GM12892 (cell line): Measurements from ENCODE around the gene VASH2.

ENCODE experiments used
- DNase-seq: peaks from one replicate; pipeline ENCODE4 v3.0.0; 2011; ENCODE audit not compliant: insufficient read length
- FAIRE-seq: peaks from 2 replicates; lab custom pipeline; 2011; peaks lifted over from hg19 to GRCh38; lab: Jason Lieb, UNC
- POLR2A ChIP-seq: IDR thresholded peaks from 2 replicates; pipeline ENCODE4 v1.6.1; 2011; ENCODE audit warnings: low read depth, low read length, control low read depth
- POLR2AphosphoS5 ChIP-seq: IDR thresholded peaks from 2 replicates; pipeline ENCODE4 v1.6.1; 2011; ENCODE audit warnings: low read depth, low read length, control low read depth
- TAF1 ChIP-seq: IDR thresholded peaks from 2 replicates; pipeline ENCODE4 v1.6.1; 2011; ENCODE audit warnings: low read depth, mild to moderate bottlenecking, control low read depth, low read length, borderline replicate concordance

Gene VASH2

DNA sequence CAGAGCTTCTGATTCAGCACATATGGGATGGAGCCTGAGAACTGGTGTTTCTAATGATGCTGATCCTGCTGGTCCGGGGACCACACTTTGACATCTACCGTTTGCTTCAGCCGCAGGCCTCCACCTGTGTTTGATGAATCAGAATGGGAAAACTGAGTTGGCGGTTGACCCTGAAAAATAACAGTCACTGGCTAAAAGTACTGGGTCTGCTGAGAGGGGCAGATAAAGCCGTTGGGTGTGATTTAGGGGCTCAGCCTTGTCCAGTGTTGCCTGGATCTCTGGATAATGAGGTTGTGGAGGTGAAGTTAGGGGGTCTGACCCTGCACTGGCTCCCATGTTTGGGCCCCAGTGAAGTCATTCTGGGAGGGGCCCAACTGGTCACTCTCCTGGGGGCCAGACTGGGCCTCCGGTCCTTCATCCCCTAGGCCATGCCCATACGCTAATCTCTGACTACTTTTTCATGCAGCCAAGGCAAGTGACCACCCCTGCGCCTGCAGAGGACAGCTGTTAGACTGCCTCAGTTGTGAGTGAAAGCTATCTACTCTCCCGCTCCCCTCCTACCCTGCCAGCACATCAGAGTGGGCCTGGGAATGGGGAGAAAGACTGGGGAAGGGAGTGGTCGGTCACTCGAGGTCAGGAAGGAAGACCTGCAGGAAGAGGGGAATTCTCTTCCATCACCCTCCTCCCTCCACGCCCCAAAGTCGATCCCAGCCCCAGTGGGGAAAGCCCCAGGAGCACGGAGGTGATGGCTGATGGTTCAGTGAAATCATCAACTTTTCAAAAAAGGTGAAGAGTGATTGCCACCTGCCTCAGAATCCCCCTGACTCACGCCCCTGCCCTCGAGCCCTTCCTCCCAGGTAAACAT, 27.7 kb downstream of the VASH2 start:
- DNase-seq: no peak
- TF ChIP-seq POLR2A: peak; percentile 50; the same call in 1 of the 2 replicates
- no peak for TF ChIP-seq TAF1
- TF ChIP-seq POLR2AphosphoS5: peak; percentile 31; the same call in 1 of the 2 replicates
- peak; percentile 81 for FAIRE-seq

DNA sequence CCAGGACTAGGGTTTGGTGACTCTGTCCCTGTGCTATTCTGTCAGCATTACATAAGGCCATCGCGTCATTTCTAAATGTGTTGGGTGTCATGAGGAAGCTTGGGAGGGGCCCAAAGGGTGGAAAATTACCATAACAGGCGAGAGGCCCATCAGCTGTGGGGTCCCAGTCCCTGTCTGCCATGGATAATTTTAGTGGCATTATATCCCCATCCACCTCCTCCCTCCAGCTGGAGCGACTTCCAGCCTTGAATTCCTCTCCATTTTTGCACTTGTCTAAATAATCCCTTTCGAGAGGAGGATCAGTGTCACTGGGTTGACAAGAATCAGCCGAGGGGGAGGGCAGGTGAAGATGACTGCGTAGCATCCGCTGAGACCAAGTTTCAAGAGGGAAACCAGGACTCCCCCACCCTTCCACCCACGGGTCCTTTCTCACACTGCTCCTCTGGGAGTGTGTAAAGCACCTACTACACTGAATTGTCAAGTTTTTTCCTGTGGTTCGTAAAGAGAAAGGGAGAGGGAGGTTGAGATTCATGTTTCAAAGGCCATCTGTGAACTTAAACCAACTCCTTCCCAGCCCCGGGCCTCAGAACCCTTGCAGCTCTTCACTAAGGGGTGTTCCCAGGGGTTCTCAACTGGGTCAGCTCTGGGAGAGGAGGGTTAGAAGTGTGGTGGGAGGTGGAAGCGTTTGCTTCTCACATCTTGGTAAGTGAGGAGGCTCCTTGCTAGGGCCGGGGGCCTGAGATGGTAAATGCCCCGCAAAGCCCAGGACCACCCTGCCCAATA, 29.2 kb downstream of the VASH2 start:
- no peak for DNase-seq
- TF ChIP-seq TAF1 (0 out of 2 replicates have a peak, but pooled peaks have one; percentile 25), POLR2AphosphoS5 (peak; percentile 50; the same call in 1 of the 2 replicates), POLR2A (no peak; the same call in none of the 2 replicates)

GRCh38 chr1:212980123-212980785, 29.9 kb downstream of the VASH2 start:
- no peak for TF ChIP-seq TAF1
- TF ChIP-seq POLR2A: no peak
- TF ChIP-seq POLR2AphosphoS5: no peak
- FAIRE-seq (no peak), DNase-seq (no peak)

More for the DNA sequence above, 29.2 kb downstream of the VASH2 start:
- peak; percentile 91 for FAIRE-seq

DNA sequence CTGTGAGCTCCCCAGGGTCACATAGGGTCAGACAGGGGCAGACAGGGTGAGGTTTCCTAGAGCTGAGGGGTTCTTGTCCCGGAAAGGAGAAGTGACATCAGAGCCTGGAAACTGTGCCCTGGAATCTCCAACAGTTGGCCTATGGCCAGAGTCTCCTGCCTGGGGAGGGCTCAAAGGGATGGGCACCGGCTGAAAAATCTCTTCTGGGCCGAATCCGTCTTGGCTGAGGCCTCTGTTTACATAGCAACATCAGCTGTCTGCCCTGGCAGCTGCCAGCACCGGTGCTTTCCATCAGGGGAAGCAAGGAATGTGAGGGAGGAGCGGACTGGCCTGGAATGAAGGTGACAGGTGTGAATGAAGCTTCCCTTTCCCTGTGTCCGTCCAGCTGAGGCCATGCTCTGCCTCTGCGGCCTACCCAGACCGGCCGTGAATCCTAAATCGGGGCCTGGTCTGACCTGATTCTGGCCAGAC, 30.7 kb downstream of the VASH2 start:
- FAIRE-seq (no peak), DNase-seq (no peak)
- TF ChIP-seq TAF1 (no peak), POLR2A (no peak), POLR2AphosphoS5 (peak; percentile 37; the same call in 1 of the 2 replicates)

DNA sequence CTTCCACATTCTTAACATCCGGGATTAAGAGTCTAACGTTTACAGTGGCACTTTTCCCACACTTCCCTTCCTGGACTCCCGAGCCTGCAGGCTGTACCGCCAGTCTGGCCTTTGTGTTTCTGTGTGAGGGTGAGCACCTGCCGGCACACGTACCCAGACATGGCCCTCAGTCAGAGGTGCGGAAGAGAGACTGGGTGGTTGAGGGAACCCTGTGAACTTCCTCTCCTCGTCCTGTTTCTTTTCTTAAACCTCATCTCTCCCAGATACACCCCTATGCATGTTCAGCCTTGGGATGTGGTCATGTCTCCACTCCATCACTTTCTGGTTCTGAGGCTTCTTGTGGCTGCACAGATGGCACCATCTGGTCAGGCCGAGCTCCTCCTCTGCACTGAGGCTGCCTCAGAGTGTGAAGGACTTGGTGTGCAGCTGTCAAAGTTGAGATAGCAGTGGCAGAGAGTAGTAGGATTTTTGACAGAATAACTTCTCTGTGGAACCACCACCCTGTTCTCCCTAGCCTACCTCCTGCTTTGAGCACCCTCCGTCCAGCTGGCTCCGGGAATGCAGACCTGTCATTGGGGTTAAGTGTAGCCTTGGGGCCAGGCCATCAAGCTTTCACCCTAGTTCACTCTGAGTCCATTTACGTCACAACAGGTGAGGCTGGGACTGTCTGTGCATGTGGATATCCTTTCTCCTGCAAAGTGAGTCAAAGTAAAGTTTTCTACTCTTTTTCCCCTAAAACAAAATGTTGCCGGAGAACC, 31.4 kb downstream of the VASH2 start:
- DNase-seq (no peak), FAIRE-seq (no peak)
- TF ChIP-seq POLR2A: no peak
- TF ChIP-seq POLR2AphosphoS5: no peak; the same call in 1 of the 2 replicates
- TF ChIP-seq TAF1: no peak

GRCh38 chr1:212982430-212983152, 32.2 kb downstream of the VASH2 start:
- FAIRE-seq (no peak), DNase-seq (no peak)
- TF ChIP-seq POLR2AphosphoS5 (peak; percentile 3; the same call in 1 of the 2 replicates), POLR2A (no peak), TAF1 (no peak)

DNA sequence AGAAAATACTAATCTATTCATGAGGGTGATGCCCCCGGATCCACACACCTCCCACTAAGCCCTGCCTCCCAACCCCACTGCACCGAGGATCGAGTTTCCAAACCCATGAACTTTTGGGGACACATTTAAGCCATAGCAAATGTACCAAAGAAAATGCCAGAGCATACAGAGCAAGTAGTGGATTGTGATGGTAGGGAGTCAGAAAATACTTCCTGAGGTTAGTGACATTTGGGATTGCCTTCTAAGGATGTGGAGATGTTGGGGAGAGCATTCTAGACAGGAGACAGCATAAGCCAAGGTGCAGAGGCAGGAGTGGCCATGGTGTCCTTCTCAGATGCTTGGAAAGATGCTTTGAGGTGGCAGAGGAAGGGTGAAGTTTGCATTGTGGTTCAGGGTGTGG, 33.1 kb downstream of the VASH2 start:
- FAIRE-seq (no peak), DNase-seq (no peak)
- TF ChIP-seq TAF1 (no peak), POLR2A (no peak), POLR2AphosphoS5 (no peak)

DNA sequence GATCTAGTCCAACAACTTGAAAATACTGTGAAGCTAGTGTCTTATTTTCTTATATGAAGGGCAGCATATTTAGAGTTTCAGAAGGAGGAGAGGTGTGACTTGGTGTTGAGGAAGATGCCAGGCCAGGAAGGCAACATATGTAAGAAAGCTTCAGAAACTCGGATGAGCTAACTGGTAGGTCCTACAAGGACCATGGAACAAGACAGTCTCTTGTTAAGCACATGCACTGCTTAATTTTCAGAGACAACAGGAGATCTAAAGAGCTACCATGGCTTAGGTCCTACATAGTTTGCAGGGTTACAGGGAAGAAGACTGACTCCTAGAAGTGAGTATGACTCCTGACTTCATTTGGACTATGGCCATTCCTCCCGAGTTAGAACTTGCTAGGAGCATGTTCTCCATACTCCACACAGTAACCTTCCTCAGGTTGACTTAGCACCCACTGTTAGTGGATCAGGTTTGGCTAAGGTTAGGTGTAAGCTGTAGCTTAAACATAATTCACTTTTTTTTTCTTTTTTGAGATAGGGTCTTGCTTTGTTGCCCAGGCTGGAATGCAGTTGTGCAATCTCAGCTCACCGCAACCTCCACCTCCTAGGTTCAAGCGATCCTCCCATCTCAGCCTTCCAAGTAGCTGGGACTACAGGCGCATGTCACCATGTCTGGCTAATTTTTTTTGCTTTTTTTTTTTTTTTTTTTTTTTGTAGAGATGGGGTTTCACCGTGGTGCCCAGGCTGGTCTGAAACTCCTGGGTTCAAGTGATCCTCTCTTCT, 34.4 kb downstream of the VASH2 start:
- TF ChIP-seq TAF1 (no peak), POLR2AphosphoS5 (no peak), POLR2A (no peak)
- no peak for FAIRE-seq
- DNase-seq: no peak

GRCh38 chr1:212986551-212986950, 36.2 kb downstream of the VASH2 start:
- peak; percentile 56 for FAIRE-seq
- no peak for DNase-seq
- TF ChIP-seq POLR2A (0 out of 2 replicates have a peak, but pooled peaks have one; percentile 28), POLR2AphosphoS5 (no peak), TAF1 (no peak)
